GM21529 (cell line): ENCODE results near the gene EPM2A.
"Not testable (repeated sequence)": the region's sequence is repeated elsewhere in the genome, so short reads cannot be mapped to it uniquely, and the experiment has no call there.

Experiments
- ATAC-seq: cut with Tn5 transposase; IDR thresholded peaks from one replicate; pipeline ENCODE4 v1.9.1; 2021; ENCODE audit not compliant: unreplicated experiment

EPM2A gene

GRCh38 chr6:145735356-145736165 lies at the start of gene EPM2A:
TSS of gene EPM2A (minus strand) at chr6:145735520. CDS start at chr6:145735498, 22 bp downstream.
- ATAC-seq, result peak; percentile 77

DNA sequence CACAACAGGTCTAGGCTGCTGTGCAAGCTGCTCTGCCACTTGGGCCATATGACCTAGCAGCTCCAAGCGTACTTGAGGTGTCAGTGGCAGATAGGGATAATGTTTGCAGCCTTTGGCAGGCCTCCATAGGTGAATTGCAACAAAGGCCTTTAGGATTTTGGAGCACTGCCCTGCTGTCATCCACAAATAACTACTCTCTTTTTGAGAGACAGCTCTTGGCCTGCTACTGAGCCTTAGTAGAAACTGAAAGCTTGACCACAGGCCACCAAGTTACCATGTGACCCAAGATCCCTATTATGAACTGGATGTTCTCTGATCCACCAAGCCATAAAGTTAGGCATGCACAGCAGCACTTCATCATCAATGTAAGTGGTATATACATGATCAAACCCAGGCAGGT lies 49.4 kb upstream of the EPM2A start:
- peak; percentile 75 for ATAC-seq

DNA sequence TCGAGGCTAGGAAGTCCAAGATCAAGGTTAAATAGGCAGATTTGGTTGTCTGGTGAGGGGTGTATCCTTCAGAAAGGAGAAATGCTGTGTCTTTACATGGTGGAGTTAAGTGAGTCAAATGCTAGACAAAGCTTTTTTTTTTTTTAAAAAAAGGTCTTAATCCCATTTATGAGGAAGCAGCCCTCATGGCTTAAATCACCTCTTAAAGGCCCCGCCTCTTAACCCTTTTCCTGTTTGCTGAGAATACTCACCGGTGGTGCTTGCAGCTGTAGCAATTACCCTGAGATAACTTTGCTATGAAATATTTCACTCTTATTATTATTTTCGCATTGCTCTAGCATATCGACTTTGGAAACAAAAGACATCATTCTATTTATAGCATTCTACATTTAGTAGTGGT lies 48.5 kb upstream of the EPM2A start:
- ATAC-seq, result no peak

GRCh38 chr6:145772846-145773245 lies 37.5 kb upstream of the EPM2A start:
- no peak for ATAC-seq

DNA sequence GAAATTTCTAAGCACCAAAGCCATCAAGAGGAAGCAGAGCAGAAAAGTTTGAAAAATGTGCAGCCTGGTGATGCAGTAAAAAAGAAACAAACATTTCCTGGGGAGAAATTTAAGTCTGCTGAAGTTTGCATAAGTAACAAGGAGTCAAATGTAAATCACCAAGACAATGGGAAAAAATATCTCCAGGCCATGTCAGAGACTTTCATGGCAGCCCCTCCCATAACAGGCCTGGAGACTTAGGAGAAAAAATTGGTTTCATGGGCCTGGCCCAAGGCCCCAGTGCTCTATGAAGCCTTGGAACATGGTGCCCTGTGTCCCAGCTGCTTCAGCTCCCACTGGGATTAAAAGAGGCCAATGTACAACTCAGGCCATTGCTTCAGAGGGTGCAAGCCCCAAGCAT lies 30.1 kb upstream of the EPM2A start:
- ATAC-seq, result no peak

GRCh38 chr6:145763742-145764141 lies 28.4 kb upstream of the EPM2A start:
- no peak for ATAC-seq

DNA sequence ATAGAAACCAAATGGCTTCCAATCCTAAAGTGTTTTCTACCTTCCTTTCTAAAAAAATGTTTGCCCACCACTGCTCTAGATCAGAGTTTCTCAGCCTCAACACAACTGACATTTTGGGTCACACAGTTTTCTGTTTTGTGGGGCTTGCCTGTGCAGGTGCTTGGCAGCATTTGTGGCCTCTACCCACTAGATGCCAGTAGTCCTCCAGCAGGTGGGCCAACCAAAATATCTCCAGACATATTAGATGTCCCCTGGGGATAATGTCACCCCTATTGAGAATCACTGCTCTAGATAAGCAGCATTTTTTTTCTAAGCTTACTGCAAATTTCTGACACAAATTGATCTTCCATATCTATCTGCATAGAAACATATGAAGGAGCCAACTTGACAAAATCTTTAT lies 26.3 kb upstream of the EPM2A start:
- peak; percentile 85 for ATAC-seq

- ATAC-seq, result no peak
These were observed 22.8 kb upstream of the EPM2A start for GRCh38 chr6:145758113-145758512.

DNA sequence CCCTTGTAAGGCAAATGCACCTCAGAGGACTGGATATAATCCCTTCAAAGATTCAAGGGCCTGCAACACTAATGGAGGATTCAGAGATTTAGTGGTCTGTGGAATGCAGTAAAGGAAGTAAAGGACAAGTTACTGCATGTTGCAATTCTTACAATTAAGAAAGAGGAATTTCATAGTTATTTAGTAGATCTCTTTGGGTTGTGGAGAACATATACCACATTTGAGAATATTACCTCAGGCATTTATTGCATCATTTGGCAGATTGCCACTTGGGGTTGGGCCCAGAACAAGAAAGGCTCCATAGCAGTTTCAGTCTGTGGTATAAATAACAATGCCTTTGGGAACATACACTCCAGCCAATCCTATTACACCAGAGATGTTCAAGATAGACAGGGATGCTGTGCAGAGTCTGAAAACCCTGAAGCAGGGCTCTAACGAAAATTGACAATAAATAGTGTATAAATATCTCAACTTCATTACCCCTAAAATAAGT lies 20.9 kb upstream of the EPM2A start:
- ATAC-seq, result no peak

- ATAC-seq, result no peak
These were observed 20.4 kb upstream of the EPM2A start for GRCh38 chr6:145755682-145756081.

DNA sequence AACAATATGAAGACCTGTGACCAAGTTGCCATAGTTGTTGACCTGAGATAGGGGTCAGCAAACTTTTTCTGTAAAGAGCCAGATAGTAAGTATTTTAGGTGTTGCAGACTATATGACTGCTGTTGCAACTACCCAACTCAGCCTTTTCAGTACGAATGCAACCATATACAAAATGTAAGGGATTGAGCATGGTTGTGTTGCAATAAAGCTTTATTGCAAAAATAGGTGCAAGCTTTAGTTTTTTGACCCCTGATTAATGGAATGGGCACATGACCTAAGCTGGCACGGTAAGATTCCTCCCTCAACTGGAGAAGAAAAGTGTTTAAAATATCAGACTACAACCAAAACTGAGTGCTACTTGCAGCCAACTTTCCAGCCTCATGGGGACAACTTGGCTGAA lies 17.3 kb upstream of the EPM2A start:
- no peak for ATAC-seq

GRCh38 chr6:145749632-145750031 lies 14.3 kb upstream of the EPM2A start:
- peak; percentile 88 for ATAC-seq

DNA sequence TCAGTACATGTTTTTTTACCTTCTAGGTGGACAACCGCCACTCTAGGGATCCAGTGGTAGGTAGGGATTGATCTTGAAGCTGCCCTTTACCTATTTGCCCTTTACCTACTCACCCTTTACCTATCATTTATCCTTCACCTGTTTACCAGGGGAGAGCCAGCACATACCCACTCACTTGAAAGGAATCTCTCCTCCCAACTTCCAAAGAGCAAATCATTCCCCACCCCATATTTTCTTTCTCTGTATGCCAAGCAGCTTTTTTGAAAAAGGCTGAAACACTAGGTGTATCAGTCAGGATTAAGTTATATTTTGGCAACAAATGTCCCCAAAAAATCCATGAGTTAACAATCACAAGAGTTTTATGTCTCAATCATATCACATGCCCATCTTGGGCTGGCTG lies 10.5 kb upstream of the EPM2A start:
- ATAC-seq, result no peak

DNA sequence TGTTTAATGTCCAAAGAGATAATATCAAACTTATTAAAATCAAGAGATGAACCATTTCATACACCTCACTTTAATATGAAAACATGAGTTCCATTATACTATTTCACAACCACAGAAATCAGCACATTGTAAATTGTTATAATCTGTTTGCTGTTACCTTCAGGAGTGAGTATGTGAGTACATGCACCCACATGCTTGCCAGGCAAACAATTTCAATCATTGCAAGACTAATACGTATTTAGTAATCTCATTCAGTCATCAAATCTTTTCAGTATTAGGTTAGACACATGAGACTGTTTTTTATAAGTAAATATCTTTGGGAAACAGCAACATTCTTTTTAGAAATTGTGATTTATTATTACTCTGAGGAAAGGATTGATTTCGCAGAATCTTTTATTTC lies 9.3 kb upstream of the EPM2A start:
- ATAC-seq, result no peak

DNA sequence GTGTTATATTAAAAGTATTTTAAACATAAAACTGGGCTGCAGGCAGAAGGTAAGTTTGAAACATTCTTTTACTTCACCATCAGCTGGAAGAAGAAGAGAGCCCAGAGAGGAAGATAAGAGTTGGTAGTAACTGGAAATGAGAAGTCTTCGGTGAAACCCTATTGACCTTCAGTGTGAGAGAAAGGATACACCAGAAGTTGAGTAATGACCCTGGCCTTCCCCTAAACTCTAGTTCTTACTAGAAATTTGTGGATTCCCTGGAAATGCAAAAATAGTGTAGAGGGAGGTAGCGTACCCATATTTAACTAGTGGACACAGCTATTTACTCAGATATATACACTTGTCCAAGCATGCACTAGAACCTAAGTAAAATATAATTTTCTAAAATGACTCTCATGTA lies 8.0 kb upstream of the EPM2A start:
- ATAC-seq, result no peak

GRCh38 chr6:145742472-145742871 lies 7.2 kb upstream of the EPM2A start:
- ATAC-seq, result not testable (repeated sequence)

GRCh38 chr6:145739685-145740084 lies 4.4 kb upstream of the EPM2A start:
- ATAC-seq, result not testable (repeated sequence)

DNA sequence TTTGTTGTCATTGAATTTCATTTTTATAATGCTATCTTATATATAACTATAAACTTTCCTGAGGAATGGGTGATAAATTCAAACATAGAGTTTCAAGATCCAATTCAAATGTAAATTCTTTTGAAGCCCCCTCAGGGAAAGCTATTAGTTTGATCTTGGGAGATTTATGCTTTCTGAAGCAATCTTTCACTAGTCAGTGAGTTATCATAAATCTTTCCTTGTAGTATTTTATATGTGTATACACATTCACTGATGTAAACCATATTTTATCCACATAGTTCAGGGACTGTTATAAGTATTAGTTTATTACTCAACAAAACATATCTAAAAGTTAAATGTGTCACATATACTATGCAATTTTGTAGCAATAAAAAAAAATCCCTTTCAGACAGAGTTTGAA lies 2.9 kb upstream of the EPM2A start:
- no peak for ATAC-seq

DNA sequence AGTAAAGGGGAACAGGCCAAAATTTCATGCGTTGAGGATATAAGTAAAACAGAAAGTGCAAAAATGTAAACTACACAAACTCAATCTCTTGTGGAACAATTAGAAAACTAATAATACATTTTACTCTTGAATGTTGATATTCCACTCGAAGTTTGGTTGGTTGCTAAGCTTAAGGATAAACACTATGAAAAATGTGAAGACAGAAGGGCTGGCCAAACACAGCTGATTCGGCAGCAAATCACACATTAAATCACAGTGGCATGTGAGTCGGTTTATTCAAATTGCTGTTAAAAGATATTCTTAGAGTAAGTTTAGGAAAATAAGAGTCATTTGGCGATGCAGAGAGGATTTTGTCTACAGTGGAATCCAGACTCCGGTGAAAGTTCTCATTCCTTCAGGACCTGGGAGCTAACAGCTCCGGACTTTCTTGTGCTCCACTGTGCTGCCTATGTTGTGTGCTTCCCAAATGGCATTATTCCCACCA lies 1.4 kb upstream of the EPM2A start:
- no peak for ATAC-seq

- ATAC-seq, result peak; percentile 65
These were observed 599 bp downstream of the EPM2A start for GRCh38 chr6:145734486-145735355.

DNA sequence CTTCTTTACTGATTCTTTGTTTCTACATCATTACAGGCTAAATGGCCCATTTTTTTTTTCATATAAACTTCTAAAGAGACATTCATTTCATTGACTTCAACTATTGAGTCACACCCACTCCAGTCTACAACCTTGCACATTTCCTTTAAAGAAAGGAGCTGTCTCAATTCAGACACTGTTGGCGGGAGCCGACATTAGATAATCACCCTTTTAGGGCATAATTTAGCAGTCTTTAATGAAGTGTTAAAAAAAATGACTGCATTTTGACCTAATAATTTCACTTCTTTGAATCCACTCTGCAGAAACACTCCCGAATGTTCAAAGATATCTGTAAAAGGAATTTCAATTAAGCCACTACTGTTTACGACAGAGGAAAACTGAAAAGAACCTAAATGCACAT lies 1.5 kb downstream of the EPM2A start:
- no peak for ATAC-seq

DNA sequence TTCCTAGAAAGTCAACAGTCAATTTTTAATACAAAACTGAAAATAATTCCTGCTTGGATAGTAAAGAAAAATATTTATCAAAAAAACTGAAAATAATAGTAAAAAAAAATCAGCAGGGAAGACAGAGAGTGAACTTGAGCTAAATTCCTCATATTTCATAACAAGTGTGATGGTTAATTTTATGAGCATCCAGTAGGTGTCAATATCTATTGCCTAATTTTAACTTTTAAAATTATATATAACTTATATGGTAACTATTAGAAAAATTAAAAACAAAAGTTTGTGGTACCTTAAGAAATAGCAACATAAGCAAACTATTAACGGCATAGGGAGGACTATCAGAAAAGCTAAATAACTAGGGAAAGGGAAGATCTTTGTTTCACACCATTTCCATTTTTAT lies 2.1 kb downstream of the EPM2A start:
- no peak for ATAC-seq
